ENCODE data around the gene ARRB1. TPM values are rescaled to one million over a fixed set of nuclear protein-coding genes. Genes with fewer than 3 reads are reported as not detected.

Gene ARRB1
- total RNA-seq, 1 experiment from 2014 or later: 24.2 TPM

DNA sequence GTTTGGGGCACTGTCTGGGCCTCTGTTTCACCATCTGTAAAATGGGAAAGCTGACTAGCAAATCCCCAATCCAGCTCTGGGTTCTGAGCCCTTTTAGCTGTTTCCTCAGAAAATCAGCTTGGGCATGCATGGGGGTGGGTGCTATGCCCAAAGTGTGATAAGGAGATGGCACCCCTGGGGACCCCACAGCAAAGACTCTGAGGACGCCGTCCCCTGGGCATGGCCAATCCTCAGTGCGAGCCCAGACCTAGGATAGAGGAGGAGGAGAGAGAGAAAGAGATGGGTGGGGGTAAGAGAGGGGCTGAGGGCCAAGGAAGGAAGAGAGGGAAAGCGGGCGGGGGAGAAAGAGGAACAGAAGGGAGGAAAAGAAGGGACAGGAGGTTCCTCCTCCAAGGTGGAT is 79.1 kb downstream of the ARRB1 start:
- POLR2A ChIA-PET: no interaction called here
- H3K4me1 ChIP-seq (ENCODE audit: control insufficient read depth in 1 of 2, insufficient read depth in 2 of 2, low read length in 2 of 2): no peaks in the 10 kb centered on the region
- CTCF ChIA-PET: interaction anchor here (1.1 kb wide), 1 partner anchor 132 kb away, joined by 3 read pairs; no protein-coding TSS in a partner anchor
- no peak for ATAC-seq
- H3K4me3 ChIP-seq (replicated peaks in 1 of 2; ENCODE audit: low read depth in 1 of 2, low read length in 2 of 2): no peak overlapping the region
- H2AFZ ChIP-seq (ENCODE audit: low read depth, low read length, poor library complexity, severe bottlenecking): no peak overlapping the region
- no peaks in the 10 kb centered on the region for H3K79me2 ChIP-seq (ENCODE audit: insufficient read depth, low read length)
- RAD21 ChIA-PET (ENCODE audit: low non-redundant PET in 1 of 2, low total read pairs in 2 of 2, uncharacterized antibody in 2 of 2, unreplicated experiment in 2 of 2): no interaction called here
- no peaks in the 10 kb centered on the region for H4K20me1 ChIP-seq (ENCODE audit: insufficient read depth)
- intact Hi-C loops (cut with micrococcal nuclease): no loop called here
- TF ChIP-seq ELF1 (IDR thresholded peaks at IDR 0.05; ENCODE audit: borderline replicate concordance, low read depth) (no peak), ZNF274 (IDR thresholded peaks at IDR 0.05; ENCODE audit: low read depth, low read length) (no peak), CBX3 (IDR thresholded peaks at IDR 0.05; ENCODE audit: low read depth) (no peak), POLR2AphosphoS5 (IDR thresholded peaks at IDR 0.05; ENCODE audit: low read depth, low read length) (no peak), ZFX (IDR thresholded peaks at IDR 0.05) (no peak), JUND (IDR thresholded peaks at IDR 0.05) (no peak), RAD21 (IDR thresholded peaks at IDR 0.05; ENCODE audit: low read depth) (no peak), SRF (IDR thresholded peaks at IDR 0.05; ENCODE audit: low read depth) (no peak), EZH2 (IDR thresholded peaks at IDR 0.05) (no peak), TCF7L2 (IDR thresholded peaks at IDR 0.05; ENCODE audit: borderline replicate concordance, extremely low read depth, insufficient read depth, insufficient read length) (no peak), EGR1 (IDR thresholded peaks at IDR 0.05; ENCODE audit: low read depth) (no peak), FOSL1 (IDR thresholded peaks at IDR 0.05; ENCODE audit: low read depth) (no peak), SIN3A (IDR thresholded peaks at IDR 0.05; ENCODE audit: low read depth) (no peak), CEBPB (IDR thresholded peaks at IDR 0.05; ENCODE audit: low read depth) (no peak)
- TF ChIP-seq, protein P1, sequence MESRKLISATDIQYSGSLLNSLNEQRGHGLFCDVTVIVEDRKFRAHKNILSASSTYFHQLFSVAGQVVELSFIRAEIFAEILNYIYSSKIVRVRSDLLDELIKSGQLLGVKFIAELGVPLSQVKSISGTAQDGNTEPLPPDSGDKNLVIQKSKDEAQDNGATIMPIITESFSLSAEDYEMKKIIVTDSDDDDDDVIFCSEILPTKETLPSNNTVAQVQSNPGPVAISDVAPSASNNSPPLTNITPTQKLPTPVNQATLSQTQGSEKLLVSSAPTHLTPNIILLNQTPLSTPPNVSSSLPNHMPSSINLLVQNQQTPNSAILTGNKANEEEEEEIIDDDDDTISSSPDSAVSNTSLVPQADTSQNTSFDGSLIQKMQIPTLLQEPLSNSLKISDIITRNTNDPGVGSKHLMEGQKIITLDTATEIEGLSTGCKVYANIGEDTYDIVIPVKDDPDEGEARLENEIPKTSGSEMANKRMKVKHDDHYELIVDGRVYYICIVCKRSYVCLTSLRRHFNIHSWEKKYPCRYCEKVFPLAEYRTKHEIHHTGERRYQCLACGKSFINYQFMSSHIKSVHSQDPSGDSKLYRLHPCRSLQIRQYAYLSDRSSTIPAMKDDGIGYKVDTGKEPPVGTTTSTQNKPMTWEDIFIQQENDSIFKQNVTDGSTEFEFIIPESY (IDR thresholded peaks at IDR 0.05; ENCODE audit: extremely low read depth, insufficient replicate concordance, low read length): no peak
- TF ChIP-seq, protein P2, sequence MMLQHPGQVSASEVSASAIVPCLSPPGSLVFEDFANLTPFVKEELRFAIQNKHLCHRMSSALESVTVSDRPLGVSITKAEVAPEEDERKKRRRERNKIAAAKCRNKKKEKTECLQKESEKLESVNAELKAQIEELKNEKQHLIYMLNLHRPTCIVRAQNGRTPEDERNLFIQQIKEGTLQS (IDR thresholded peaks at IDR 0.05): no peak
- TF ChIP-seq, protein P3, sequence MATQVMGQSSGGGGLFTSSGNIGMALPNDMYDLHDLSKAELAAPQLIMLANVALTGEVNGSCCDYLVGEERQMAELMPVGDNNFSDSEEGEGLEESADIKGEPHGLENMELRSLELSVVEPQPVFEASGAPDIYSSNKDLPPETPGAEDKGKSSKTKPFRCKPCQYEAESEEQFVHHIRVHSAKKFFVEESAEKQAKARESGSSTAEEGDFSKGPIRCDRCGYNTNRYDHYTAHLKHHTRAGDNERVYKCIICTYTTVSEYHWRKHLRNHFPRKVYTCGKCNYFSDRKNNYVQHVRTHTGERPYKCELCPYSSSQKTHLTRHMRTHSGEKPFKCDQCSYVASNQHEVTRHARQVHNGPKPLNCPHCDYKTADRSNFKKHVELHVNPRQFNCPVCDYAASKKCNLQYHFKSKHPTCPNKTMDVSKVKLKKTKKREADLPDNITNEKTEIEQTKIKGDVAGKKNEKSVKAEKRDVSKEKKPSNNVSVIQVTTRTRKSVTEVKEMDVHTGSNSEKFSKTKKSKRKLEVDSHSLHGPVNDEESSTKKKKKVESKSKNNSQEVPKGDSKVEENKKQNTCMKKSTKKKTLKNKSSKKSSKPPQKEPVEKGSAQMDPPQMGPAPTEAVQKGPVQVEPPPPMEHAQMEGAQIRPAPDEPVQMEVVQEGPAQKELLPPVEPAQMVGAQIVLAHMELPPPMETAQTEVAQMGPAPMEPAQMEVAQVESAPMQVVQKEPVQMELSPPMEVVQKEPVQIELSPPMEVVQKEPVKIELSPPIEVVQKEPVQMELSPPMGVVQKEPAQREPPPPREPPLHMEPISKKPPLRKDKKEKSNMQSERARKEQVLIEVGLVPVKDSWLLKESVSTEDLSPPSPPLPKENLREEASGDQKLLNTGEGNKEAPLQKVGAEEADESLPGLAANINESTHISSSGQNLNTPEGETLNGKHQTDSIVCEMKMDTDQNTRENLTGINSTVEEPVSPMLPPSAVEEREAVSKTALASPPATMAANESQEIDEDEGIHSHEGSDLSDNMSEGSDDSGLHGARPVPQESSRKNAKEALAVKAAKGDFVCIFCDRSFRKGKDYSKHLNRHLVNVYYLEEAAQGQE (IDR thresholded peaks at IDR 0.05; ENCODE audit: low read depth): no peak
- TF ChIP-seq, protein P4, sequence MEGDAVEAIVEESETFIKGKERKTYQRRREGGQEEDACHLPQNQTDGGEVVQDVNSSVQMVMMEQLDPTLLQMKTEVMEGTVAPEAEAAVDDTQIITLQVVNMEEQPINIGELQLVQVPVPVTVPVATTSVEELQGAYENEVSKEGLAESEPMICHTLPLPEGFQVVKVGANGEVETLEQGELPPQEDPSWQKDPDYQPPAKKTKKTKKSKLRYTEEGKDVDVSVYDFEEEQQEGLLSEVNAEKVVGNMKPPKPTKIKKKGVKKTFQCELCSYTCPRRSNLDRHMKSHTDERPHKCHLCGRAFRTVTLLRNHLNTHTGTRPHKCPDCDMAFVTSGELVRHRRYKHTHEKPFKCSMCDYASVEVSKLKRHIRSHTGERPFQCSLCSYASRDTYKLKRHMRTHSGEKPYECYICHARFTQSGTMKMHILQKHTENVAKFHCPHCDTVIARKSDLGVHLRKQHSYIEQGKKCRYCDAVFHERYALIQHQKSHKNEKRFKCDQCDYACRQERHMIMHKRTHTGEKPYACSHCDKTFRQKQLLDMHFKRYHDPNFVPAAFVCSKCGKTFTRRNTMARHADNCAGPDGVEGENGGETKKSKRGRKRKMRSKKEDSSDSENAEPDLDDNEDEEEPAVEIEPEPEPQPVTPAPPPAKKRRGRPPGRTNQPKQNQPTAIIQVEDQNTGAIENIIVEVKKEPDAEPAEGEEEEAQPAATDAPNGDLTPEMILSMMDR (IDR thresholded peaks at IDR 0.05 in 2 of 3, conservative IDR thresholded peaks at IDR 0.05 in 1 of 3; ENCODE audit: borderline replicate concordance in 1 of 3, insufficient read depth in 1 of 3, low read depth in 2 of 3, low read length in 2 of 3): no peak
- TF ChIP-seq, protein P5, sequence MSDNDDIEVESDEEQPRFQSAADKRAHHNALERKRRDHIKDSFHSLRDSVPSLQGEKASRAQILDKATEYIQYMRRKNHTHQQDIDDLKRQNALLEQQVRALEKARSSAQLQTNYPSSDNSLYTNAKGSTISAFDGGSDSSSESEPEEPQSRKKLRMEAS (IDR thresholded peaks at IDR 0.05): no peak
- no peak for DNase-seq (ENCODE audit: low read depth, low spot score)
- no peak overlapping the region for H3K9ac ChIP-seq (ENCODE audit: low read length)
- H3K36me3 ChIP-seq (ENCODE audit: control insufficient read depth in 1 of 2, insufficient read depth in 2 of 2, low read length in 2 of 2): peaks cover 0 to 4% of the 10 kb centered on the region in 2 experiments; a peak in 1 of 4 replicates
- no peaks in the 10 kb centered on the region for H3K9me2 ChIP-seq (ENCODE audit: insufficient read depth)
- no peaks in the 10 kb centered on the region for H3K9me3 ChIP-seq (ENCODE audit: control insufficient read depth in 1 of 2, insufficient read depth in 1 of 2, low read depth in 1 of 2, low read length in 2 of 2)
- no peak overlapping the region for H3K27ac ChIP-seq (ENCODE audit: low read depth, low read length)
- BruUV-seq (replicated peaks): no TSS peak
- no peak overlapping the region for H3K4me2 ChIP-seq (ENCODE audit: low read length)
- H3K27me3 ChIP-seq (ENCODE audit: insufficient read depth, low read length): no peaks in the 10 kb centered on the region
